ENCODE data around the gene OSGIN1.

DNA sequence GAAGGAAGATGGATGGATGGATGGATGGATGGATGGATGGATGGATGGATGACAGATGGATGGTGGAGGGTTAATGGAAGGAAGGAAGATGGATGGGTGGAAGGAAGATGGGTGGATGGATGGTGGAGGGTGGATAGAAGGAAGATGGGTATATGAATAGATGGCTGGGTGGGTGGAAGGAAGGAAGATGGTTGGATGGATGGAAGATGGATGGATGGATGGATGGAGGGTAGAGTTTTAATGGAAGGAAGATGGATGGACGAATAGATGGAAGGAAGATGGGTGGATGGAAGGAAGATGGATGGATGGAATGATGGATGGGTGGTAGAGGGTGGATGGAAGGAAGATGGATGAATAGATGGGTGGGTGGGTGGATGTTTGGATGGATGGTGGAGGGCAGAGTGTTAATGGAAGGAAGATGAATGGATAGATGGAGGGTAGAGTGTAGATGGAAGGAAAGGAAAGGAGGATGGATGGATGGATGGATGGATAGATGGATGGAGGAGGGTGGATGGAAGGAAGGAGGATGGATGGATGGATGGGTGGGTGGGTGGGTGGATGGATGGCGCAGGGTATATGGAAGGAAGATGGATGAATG is 32.0 kb upstream of the OSGIN1 start:
- TF ChIP-seq, protein P1, sequence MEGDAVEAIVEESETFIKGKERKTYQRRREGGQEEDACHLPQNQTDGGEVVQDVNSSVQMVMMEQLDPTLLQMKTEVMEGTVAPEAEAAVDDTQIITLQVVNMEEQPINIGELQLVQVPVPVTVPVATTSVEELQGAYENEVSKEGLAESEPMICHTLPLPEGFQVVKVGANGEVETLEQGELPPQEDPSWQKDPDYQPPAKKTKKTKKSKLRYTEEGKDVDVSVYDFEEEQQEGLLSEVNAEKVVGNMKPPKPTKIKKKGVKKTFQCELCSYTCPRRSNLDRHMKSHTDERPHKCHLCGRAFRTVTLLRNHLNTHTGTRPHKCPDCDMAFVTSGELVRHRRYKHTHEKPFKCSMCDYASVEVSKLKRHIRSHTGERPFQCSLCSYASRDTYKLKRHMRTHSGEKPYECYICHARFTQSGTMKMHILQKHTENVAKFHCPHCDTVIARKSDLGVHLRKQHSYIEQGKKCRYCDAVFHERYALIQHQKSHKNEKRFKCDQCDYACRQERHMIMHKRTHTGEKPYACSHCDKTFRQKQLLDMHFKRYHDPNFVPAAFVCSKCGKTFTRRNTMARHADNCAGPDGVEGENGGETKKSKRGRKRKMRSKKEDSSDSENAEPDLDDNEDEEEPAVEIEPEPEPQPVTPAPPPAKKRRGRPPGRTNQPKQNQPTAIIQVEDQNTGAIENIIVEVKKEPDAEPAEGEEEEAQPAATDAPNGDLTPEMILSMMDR (IDR thresholded peaks at IDR 0.05), result no peak
- TF ChIP-seq POLR2A (IDR thresholded peaks at IDR 0.05), result no peak
